Fibroblast of lung (primary cell): ENCODE data around the gene AOAH. TPM values are rescaled to one million over a fixed set of nuclear protein-coding genes. Genes with fewer than 3 reads are reported as not detected.
"Not testable (repeated sequence)": the region's sequence is repeated elsewhere in the genome, so short reads cannot be mapped to it uniquely, and the experiment has no call there.

Experiments
- DNase-seq, 2 donors: peaks; one replicate each; pipeline versions ENCODE4 v3.0.0 to v3.0.0-alpha.2; 2010; ENCODE audit warnings: low read depth in 2 of 2
- H2AFZ ChIP-seq: 2 replicates; pipeline ENCODE4 v1.5.1; 2012; ENCODE audit warnings: low read length, control low read depth, inconsistent platforms
- H3K27ac ChIP-seq: 2 replicates; pipeline ENCODE4 v1.5.1; 2011; ENCODE audit warnings: low read length, control low read depth; ENCODE audit not compliant: insufficient read depth
- H3K27me3 ChIP-seq: 2 replicates; pipeline ENCODE4 v1.5.1; 2011; ENCODE audit warnings: mild to moderate bottlenecking, low read length; ENCODE audit not compliant: control insufficient read depth, insufficient read depth
- H3K36me3 ChIP-seq: 2 replicates; pipeline ENCODE4 v1.5.1; 2011; ENCODE audit warnings: low read length; ENCODE audit not compliant: control insufficient read depth, insufficient read depth
- H3K4me1 ChIP-seq: 2 replicates; pipeline ENCODE4 v1.5.1; 2011; ENCODE audit warnings: low read length; ENCODE audit not compliant: control insufficient read depth, insufficient read depth; ENCODE audit errors: extremely low read depth
- H3K4me2 ChIP-seq: 2 replicates; pipeline ENCODE4 v1.5.1; 2011; ENCODE audit warnings: low read length, control low read depth; ENCODE audit not compliant: insufficient read depth; ENCODE audit errors: extremely low read depth
- H3K4me3 ChIP-seq, 4 experiments: fragments of 200-600 bp in 1 of 4; sonication (generic) in 1 of 4; replicated peaks in 1 of 4; 2 replicates each; pipeline ENCODE4 v1.5.1; 2011 to 2016; ENCODE audit warnings: low read length in 4 of 4, low read depth in 3 of 4, mild to moderate bottlenecking in 3 of 4, control low read depth in 2 of 4, inconsistent platforms in 1 of 4, mixed read lengths in 1 of 4; ENCODE audit not compliant: insufficient read depth in 1 of 4; ENCODE audit errors: control extremely low read depth in 1 of 4
- H3K79me2 ChIP-seq: 2 replicates; pipeline ENCODE4 v1.5.1; 2012; ENCODE audit warnings: mild to moderate bottlenecking, low read length, inconsistent platforms; ENCODE audit not compliant: control insufficient read depth, insufficient read depth
- H3K9ac ChIP-seq: 2 replicates; pipeline ENCODE4 v1.5.1; 2011; ENCODE audit warnings: mild to moderate bottlenecking, low read length, control low read depth; ENCODE audit not compliant: insufficient read depth
- H3K9me3 ChIP-seq: 2 replicates; pipeline ENCODE4 v1.5.1; 2012; ENCODE audit warnings: low read depth, low read length; ENCODE audit not compliant: control insufficient read depth, insufficient read depth
- H4K20me1 ChIP-seq: 2 replicates; pipeline ENCODE4 v1.5.1; 2011; ENCODE audit warnings: low read length; ENCODE audit not compliant: control insufficient read depth, insufficient read depth; ENCODE audit errors: extremely low read depth
- EZH2 ChIP-seq: IDR thresholded peaks from 2 replicates; pipeline ENCODE4 v1.5.1; 2012; ENCODE audit warnings: low read length, control low read depth, mild to moderate bottlenecking; ENCODE audit errors: missing control alignments
- polyA plus RNA-seq, 2 donors: library from polyadenylated mRNA; depleted of rRNA in 1 of 2; stranded (reverse) in 1 of 2; unstranded in 1 of 2; fragments of >200 nt; gene quantifications; 2 replicates each; pipeline ENCODE4 v1.2.1, GENCODE V29; 2011 to 2012; ENCODE audit warnings: missing spikeins in 1 of 2
- total RNA-seq: library from RNA; depleted of rRNA; stranded (reverse); fragments of >200 nt; gene quantifications from 2 replicates; pipeline ENCODE4 v1.2.1, GENCODE V29; 2014
- TF ChIP-seq, protein P1 (sequence below), 2 donors: IDR thresholded peaks in 1 of 2; conservative IDR thresholded peaks in 1 of 2; 1 replicate in 1 of 2; 2 replicates in 1 of 2; pipeline ENCODE4 v1.5.1; 2011 to 2012; ENCODE audit warnings: low read length in 2 of 2, control low read depth in 1 of 2, inconsistent platforms in 1 of 2, low read depth in 1 of 2, mild to moderate bottlenecking in 1 of 2

The AOAH gene
- total and polyA plus RNA-seq, 2 donors (not counting 1 experiment from before 2014, with no cell fraction given) = not detected

DNA sequence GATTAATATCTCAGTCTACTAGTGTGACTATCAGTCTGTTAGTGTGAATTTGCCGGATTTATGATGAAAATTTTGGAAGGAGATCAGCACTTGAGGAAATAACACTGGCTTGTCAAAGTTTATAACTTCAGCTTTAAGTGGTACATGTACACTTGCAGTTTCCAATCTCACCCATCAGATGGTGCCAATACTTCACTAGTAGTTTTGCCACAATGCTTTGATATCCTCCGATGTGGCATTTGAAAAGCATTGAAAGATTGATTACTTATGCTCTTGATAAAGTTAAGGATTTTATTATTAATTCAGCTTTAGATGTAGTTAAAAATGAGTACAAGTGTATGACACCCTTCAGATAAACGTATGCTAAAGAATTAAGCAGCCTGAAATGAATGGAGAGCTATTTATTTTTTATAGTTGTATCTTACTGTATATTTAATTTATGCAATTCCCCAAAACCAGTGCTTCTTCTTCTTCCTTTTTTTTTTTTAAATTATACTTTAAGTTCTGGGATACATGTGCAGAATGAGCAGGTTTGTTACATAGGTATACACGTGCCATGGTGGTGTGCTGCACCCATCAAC is 236.4 kb downstream of the AOAH start:
- Histone ChIP-seq H2AFZ (no peak overlapping the region), H3K4me2 (no peak overlapping the region), H3K27me3 (peaks cover 7% of the 10 kb centered on the region), H3K9me3 (no peaks in the 10 kb centered on the region), H3K9ac (no peak overlapping the region), H4K20me1 (no peaks in the 10 kb centered on the region), H3K79me2 (no peaks in the 10 kb centered on the region), H3K4me1 (no peaks in the 10 kb centered on the region), H3K36me3 (no peaks in the 10 kb centered on the region), H3K4me3 (no peak overlapping the region), H3K27ac (no peak overlapping the region)
- TF ChIP-seq, protein P1, sequence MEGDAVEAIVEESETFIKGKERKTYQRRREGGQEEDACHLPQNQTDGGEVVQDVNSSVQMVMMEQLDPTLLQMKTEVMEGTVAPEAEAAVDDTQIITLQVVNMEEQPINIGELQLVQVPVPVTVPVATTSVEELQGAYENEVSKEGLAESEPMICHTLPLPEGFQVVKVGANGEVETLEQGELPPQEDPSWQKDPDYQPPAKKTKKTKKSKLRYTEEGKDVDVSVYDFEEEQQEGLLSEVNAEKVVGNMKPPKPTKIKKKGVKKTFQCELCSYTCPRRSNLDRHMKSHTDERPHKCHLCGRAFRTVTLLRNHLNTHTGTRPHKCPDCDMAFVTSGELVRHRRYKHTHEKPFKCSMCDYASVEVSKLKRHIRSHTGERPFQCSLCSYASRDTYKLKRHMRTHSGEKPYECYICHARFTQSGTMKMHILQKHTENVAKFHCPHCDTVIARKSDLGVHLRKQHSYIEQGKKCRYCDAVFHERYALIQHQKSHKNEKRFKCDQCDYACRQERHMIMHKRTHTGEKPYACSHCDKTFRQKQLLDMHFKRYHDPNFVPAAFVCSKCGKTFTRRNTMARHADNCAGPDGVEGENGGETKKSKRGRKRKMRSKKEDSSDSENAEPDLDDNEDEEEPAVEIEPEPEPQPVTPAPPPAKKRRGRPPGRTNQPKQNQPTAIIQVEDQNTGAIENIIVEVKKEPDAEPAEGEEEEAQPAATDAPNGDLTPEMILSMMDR (conservative IDR thresholded peaks at IDR 0.05 in 1 of 2, IDR thresholded peaks at IDR 0.05 in 1 of 2; ENCODE audit: low read depth in 1 of 2, low read length in 2 of 2) = peak; percentile 63 to 85
- no peak for TF ChIP-seq EZH2
- DNase-seq = peak; percentile 48 to 77

DNA sequence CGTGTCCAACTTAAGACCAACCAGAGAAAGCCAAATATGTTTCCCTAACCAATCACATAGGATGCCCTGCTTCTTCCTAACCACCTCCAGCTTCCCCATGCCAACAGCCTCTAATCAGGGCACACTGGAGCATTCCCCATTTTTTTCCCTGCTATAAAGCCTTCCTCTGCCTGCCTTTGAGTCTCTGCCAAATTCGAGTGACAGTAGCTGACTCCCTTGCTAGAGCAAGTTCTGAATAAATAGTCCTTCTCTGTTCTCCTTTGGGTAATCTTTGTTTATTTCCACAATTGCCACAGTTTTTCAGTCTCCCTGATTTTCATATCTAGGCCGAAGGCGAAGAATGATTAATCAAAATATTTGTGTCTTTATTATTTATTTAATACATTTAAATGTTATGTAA is 238.0 kb downstream of the AOAH start:
- no peak overlapping the region for H3K4me3 ChIP-seq
- no peaks in the 10 kb centered on the region for H3K4me1 ChIP-seq
- H2AFZ ChIP-seq = no peak overlapping the region
- H3K4me2 ChIP-seq = no peak overlapping the region
- peaks cover 7% of the 10 kb centered on the region for H3K27me3 ChIP-seq
- no peaks in the 10 kb centered on the region for H3K36me3 ChIP-seq
- H3K9me3 ChIP-seq = no peaks in the 10 kb centered on the region
- H4K20me1 ChIP-seq = no peaks in the 10 kb centered on the region
- no peak overlapping the region for H3K27ac ChIP-seq
- no peak for DNase-seq
- TF ChIP-seq EZH2 = no peak
- TF ChIP-seq, protein P1 (conservative IDR thresholded peaks at IDR 0.05 in 1 of 2, IDR thresholded peaks at IDR 0.05 in 1 of 2; ENCODE audit: low read depth in 1 of 2, low read length in 2 of 2) = no peak
- H3K9ac ChIP-seq = no peak overlapping the region
- no peaks in the 10 kb centered on the region for H3K79me2 ChIP-seq

DNA sequence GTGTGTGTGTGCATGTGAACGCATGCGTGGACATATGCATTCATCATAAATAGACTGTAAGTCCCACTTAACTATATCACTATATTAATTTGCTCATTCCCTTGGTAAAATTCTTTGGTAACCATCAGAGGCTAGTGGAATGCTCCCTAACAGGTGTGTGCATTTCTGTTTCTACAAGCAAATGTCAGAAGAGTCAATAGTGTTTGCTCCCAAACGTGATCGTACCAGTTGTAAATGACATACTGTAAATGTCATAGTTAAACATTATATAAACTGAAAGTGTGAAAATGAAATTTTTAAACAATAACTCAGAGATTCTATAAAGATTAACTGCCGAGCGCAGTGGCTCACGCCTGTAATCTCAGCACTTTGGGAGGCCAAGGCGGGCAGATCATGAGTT is 240.0 kb downstream of the AOAH start:
- no peaks in the 10 kb centered on the region for H3K36me3 ChIP-seq
- no peak overlapping the region for H2AFZ ChIP-seq
- no peak for DNase-seq
- H3K4me2 ChIP-seq = no peak overlapping the region
- no peaks in the 10 kb centered on the region for H3K4me1 ChIP-seq
- H3K27me3 ChIP-seq = peaks cover 3% of the 10 kb centered on the region
- no peaks in the 10 kb centered on the region for H3K79me2 ChIP-seq
- H3K27ac ChIP-seq = no peak overlapping the region
- H3K9me3 ChIP-seq = no peaks in the 10 kb centered on the region
- H4K20me1 ChIP-seq = no peaks in the 10 kb centered on the region
- H3K9ac ChIP-seq = no peak overlapping the region
- H3K4me3 ChIP-seq = no peak overlapping the region
- no peak for TF ChIP-seq EZH2
- TF ChIP-seq, protein P1 (conservative IDR thresholded peaks at IDR 0.05 in 1 of 2, IDR thresholded peaks at IDR 0.05 in 1 of 2; ENCODE audit: low read depth in 1 of 2, low read length in 2 of 2) = no peak

DNA sequence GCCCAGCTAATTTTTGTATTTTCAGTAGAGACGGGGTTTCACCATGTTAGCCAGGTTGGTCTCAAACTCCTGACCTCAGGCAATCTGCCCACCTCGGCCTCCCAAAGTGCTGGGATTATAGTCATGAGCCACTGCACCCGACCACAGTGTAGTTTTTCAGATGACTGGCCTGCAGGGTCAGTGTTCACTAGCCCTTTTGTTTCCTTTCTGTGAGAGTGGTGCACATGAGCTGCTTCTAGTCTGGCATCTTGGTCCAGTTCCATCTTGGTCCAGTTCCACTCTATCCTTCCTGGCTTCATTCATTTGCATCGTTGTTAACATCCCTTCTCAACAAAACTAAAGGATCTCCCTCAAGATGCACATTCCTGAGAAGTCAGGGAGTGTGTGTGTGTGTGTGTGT is 240.4 kb downstream of the AOAH start:
- not testable (repeated sequence) for H3K4me1 ChIP-seq, H3K27ac ChIP-seq, H3K79me2 ChIP-seq

More for the DNA sequence above, 240.4 kb downstream of the AOAH start:
- not testable (repeated sequence) for H3K9ac ChIP-seq, DNase-seq, H3K27me3 ChIP-seq, H3K9me3 ChIP-seq, H3K4me2 ChIP-seq, H2AFZ ChIP-seq, H3K36me3 ChIP-seq, H4K20me1 ChIP-seq, H3K4me3 ChIP-seq
